Sciatic nerve (tissue), 2 donors: ENCODE results near the gene MLANA. TPM values are rescaled to one million over a fixed set of nuclear protein-coding genes. Genes with fewer than 3 reads are reported as not detected.

ENCODE experiments used
- ATAC-seq: fragments of 200-7000 bp; cut with Tn5 transposase; one replicate; pipeline ENCODE4 v1.9.1; 2020; ENCODE audit warnings: mild to moderate bottlenecking, moderate library complexity
- DNase-seq: peaks from one replicate; pipeline ENCODE4 v3.0.0-alpha.2; 2020; ENCODE audit warnings: low spot score
- intact Hi-C: fragments of 100-400 bp; cut with DNase I; formaldehyde crosslinking; loops from one replicate; pipeline ENCODE4 v1.14.2; 2022
- total RNA-seq: library from RNA; stranded (reverse); fragmentation: NEBNext Ultra II Directional; extraction: Animal tissue kit (Norgen Biotek cat#: 25700); gene quantifications from one replicate; pipeline ENCODE4 v1.2.1, GENCODE V29; 2021
- donor health status: DM: no; HTN: no; CAD: no.
- donor health status: DM: no; HTN: no; CAD: no.

Gene MLANA
- total RNA-seq, 1 donor from 2014 or later, result not detected

DNA sequence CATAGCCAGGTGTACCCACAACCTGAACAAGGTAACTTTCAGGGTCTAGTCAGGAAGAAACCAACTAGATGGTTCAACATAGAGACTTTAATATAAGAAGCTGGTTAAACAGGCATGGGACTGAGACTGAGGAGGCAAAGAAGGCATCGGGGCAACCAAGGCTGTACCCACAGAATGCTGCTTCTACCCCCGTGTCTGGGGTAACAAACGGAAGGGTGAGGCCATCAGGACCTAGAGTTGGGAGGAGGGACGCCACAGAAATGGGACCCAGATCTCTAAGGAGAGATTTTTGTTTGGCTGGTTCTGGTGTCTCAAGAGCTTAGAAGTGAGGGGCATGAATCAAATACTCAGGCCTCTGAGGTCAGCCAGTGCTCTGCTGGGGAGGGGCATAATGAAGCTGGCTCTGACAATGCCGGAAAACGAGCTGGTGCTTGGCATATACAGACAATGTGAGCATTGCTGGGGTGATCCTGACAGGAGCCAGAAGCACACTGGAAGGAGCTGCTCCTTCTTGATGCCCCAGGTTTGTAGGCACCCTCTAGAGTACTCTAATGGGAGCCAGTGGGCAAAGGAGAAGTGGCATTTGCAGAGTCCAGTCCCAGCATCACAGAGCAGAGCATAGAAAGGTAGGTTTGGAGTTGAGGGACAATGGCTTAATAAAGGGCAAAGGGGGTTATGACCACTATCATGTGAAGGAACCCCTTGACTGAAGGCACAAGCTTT, 3.7 kb downstream of the MLANA start:
- ATAC-seq, result no peak
- DNase-seq, result no peak
- intact Hi-C loops, result no loop called here

DNA sequence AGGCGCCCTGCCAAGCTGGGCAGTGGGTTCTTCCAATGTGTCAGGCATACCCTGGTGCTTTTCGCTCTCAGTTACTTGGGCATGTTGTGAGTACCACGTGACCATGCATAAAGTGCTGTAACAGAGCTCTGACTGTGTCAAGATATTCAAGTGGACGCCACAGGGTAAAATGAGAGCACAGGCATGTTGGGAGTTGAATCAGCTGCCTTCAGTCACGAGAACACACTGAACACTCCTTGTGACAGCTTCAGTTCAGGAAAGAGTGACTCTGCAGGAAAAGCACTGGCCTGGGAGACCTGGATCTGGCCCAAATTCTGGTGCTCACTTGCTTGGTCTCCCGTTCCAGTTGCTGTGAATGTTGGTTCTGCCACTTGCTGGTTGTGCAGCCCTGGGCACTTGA, 5.1 kb downstream of the MLANA start:
- no peak for DNase-seq
- ATAC-seq, result no peak
- intact Hi-C loops, result no loop called here

DNA sequence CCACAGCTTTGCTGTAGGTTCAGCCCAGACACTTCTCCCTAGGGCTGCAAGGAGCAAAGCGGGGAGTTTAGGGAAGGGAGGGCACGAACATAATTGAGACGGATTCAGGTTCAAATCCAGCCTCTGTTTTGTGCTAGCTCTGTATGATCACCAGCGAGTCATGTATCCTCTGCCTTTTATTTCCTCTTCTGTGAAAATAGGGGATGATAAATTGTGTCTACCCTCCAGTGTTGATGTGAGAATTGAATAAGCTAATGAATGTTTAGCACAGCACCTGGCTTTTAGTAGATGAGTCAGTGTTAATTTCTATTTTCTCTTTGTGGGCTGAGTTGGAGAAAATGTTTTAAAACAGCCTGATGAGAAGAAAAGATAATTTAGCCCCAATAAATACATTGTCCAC, 6.2 kb downstream of the MLANA start:
- ATAC-seq (no peak), DNase-seq (no peak)
- intact Hi-C loops, result no loop called here

DNA sequence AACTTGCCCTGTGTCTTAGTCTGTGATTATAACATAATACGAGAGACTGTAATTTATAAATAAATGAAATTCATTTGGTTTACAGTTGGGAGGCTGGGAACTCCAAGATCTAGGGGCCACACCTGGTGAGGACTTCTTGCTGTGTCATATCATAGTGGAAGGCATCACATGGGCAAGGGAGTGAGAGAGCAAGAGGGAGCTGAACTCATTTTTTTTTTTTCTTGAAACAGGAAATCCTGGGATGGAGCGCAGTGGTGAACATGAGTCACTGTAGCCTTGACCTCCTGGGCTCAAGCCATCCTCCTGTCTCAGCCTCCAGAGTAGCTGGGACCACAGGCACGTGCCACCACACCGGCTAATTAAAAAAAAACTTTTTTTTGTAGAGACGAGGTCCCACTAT, 7.2 kb downstream of the MLANA start:
- ATAC-seq, result no peak
- no peak for DNase-seq
- intact Hi-C loops, result no loop called here

DNA sequence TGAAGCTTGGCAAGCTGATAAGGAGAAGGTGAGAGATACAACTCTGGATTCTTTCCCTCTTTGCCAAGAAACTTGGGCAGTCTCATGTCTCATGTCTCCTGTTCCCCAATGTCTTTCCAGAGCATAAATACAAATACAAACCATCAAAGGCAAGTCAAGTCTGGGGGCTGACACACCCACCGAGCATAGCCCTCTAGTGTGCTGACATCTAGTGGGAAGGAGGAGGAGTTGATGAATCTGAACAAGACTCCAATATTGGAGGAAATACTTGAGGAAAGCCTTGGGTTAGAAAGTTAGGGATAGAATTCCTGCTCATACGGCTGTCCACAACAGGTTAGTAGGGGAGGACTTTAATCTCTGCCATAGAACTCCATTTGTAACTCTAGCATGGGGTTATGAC, 8.6 kb downstream of the MLANA start:
- DNase-seq (no peak), ATAC-seq (no peak)
- intact Hi-C loops, result no loop called here

DNA sequence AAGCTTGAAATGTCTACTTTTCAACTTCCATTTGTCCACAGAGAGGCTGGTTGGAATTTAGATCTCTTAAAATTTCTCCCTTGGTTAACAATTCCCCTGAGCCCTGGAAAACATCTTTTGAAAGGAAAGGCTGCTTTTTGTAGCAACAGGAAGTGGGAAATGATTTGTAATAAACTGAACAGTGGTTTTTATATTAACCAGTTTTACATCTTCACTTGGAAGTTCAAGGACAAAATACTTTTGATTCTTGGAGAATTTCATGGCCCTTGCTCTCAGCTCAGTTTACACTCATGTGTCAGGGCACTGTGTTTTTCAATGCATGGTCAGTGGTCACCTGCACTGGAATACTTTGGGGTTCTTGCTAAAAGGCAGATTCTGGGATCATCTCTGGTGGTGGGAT, 9.9 kb downstream of the MLANA start:
- ATAC-seq (no peak), DNase-seq (no peak)
- intact Hi-C loops, result no loop called here

DNA sequence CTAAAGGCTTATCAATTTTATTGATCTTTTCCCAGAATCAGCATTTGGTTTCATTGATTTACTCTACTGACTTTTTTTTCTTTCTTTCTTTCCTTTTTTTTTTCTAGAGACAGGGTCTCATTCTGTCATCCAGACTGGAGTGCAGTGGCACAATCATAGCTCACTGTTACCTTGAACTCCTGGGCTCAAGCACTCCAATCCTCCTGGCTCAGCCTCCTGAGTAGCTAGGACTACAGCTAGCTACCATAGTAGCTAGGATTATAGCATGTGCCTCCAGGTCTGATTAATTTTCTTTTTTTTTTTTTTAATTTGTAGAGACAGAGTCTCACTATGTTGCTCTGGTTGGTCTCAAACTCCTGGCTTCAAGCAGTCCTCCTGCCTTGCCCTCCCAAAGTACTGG, 11.7 kb downstream of the MLANA start:
- ATAC-seq (no peak), DNase-seq (no peak)
- intact Hi-C loops, result no loop called here

DNA sequence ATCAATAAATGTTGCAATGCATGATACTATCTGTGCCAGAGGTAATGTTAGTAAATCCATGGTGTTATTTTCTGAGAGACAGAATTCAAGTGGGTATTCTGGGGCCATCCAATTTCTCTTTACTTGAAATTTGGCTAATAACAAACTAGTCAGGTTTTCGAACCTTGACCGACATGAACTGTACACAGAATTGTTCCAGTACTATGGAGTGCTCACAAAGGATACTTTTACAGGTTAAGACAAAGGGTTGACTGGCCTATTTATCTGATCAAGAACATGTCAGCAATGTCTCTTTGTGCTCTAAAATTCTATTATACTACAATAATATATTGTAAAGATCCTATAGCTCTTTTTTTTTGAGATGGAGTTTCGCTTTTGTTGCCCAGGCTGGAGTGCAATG, 18.2 kb downstream of the MLANA start:
- intact Hi-C loops, result no loop called here
- DNase-seq (no peak), ATAC-seq (no peak)

DNA sequence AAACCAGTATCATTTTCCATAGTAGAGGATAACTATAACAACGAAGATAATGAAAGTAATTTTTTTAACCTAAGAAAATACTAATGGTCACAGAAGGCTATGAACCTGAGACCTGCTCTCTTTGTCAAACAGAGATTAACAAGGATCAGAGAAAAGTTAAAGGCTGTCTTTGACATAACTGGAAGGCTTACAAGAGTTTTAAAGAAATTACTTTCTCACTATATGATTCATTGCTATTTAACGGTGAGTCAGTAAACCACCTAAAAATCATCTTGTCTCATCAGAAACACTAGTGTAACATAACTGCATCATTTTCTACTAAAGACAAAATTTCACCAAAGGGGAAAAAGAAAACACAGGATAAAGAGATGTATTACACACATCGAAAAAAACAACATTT, 19.3 kb downstream of the MLANA start:
- intact Hi-C loops, result no loop called here
- no peak for DNase-seq
- ATAC-seq, result no peak

DNA sequence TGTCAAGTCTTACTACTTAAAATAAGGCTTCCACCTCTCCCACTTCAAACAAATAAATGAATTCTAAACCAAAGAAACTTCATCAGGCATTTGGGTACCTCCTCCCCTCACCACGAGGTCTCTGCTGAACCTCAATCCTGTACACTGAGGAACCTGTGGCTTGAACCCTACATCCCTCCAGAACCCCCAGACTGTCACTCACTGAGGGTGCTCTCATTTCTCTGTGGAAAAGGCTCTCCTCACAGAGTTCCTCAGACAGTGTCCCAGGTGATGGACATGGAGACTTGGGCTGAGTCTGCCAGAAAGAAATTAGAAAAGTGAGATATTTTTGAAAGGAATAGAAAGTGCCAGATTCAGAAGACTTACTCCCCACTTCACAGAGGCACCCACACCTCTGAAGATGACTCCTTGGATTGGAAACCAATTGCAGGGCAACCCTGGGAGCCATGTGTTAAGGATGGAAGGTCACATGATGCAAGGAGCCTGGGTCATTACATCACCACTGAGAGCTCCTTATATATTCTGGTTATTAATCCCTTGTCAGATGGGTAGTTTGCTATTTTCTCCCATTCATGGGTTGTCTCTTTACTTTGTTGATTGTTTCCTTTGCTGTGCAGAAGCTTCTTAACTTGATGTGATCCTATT, 19.8 kb downstream of the MLANA start:
- DNase-seq (no peak), ATAC-seq (no peak)
- intact Hi-C loops, result no loop called here

DNA sequence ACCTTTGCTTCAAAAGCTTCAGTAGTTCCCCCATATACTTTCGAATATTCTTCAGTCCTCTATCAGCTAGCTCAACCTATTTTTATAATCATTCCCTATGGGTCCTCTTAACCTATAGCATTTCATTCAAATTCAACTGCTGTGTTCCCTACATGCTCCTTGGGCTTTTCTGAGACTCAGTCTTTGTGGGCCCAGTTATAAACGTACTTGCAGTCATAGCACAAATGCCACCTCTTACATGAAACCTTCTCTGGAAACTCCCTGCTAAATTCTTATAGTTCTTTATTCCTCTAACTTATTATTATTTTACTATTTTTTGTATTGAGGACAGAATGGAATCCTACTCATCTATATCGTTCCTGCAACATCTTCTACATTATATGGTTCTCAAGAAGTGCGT, 24.7 kb downstream of the MLANA start:
- intact Hi-C loops, result no loop called here

DNA sequence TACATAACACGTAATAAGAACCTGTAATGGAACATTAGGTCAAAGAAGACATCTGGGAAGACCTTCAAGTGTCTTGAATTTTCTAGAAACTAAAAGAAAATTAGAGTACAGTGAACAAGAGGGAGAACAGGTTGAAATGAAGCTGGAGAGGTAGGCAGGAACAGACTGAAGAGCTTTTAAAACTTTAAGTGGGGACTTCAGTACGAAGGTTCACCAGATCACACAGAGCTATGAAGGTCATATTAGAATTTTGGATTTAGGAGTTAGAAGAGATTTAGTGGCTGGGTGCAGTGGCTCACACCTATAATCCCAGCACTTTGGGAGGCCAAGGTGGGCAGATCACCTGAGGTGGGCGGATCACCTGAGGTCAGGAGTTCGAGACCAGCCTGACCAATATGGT, 26.6 kb downstream of the MLANA start:
- intact Hi-C loops, result no loop called here
- ATAC-seq, result no peak
- DNase-seq, result no peak

More for the DNA sequence above, 24.7 kb downstream of the MLANA start:
- DNase-seq, result no peak
- ATAC-seq, result no peak

DNA sequence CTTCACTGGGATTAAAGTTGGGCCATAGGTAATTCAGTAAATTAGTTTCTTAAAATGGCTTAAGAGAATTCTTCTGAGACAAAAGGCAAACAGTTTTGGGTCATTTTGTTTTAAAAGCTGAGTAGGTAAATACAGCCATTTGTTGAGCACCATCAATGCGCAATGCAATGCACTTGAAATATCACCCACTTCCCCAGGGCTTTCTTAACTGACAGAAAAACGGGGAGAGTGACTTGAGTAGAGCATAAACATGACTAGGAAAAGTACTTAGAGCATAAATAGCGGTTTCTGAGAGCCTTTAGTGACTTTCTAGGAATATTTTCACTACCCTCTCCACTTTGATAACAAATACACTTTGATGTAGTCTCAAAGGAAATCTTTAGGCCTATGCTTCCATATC, 27.2 kb downstream of the MLANA start:
- ATAC-seq, result no peak

DNA sequence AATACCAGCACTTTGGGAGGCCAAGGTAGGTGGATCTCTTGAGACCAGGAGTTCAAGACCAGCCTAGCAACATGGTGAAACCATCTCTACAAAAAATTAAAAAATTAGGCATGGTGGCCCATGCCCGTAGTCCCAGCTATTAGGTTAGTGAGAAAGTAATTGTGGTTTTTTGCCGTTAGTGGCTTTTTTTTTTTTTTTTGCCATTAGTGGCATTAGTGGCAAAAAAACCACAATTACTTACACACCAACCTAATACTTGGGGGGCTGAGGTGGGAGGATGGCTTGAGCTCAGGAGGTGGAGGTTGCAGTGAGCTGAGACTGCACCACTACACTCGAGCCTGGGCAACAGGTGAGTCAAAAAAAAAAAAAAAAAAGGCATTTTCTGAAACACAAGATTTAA, 27.8 kb downstream of the MLANA start:
- no peak for DNase-seq
- ATAC-seq, result no peak

More for the DNA sequence above, 27.2 kb downstream of the MLANA start:
- DNase-seq, result no peak
- intact Hi-C loops, result no loop called here

DNA sequence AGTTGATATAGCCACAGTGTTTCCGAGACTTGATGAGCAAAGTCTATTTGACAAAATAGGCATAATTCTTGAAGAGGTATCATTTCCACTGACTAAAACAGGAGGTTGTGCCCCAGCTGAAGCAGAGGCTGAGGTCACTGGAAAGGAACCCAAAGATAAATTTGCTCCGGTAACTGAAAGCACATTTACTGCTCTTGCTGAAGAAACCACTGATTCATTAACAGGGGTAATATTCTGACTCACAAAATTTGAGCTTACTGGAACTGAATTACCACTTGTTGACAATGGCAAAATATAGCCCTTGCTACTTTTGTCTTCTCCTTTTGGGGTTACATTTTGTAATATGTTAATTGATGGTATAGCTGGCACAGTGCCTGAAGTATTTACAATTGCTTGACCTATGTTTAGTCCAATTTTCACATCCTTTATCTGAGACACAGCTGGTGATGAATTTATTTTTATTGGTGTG, 30.2 kb downstream of the MLANA start:
- intact Hi-C loops, result no loop called here

More for the DNA sequence above, 27.8 kb downstream of the MLANA start:
- intact Hi-C loops, result no loop called here

DNA sequence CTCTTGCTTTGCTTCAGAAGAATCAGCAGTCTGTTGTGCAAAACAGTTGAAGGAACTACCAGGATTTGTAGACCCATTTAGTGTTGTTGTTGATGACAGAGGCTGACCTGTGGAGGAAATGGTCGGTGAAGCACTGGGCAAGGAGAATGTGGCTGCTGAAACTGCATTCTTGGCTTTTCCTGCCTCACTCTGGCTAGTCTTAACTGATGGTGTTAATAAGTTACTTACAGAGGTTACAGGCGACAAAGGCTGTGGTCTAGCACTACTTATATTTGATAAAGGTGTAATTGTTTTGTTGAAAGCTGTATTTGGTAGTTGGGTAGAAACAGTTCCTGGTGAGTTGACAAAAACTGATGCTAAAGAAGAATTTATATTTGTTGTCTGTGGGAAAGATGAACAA, 31.5 kb downstream of the MLANA start:
- no peak for DNase-seq
- no peak for ATAC-seq
- intact Hi-C loops, result no loop called here

More for the DNA sequence above, 30.2 kb downstream of the MLANA start:
- ATAC-seq (no peak), DNase-seq (no peak)

DNA sequence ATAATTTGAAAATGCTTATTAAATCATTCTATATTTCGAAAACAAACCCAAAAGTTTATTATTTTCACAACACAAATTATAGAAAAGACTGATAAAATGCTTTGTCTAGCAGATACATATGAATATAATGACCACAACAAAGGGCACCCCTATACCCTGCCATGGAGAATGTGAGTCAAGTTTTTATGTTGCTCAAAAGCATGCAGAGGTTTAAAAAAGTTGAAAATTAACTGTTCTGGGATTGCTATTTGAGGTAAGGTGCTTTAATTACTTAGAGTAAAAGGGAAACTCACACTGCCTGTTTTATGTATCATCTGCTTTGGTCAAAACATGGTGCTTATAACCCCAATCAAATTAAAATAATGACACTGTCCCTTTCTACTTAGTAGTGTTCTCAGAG, 41.0 kb downstream of the MLANA start:
- no peak for DNase-seq
- intact Hi-C loops, result no loop called here
- ATAC-seq, result no peak

DNA sequence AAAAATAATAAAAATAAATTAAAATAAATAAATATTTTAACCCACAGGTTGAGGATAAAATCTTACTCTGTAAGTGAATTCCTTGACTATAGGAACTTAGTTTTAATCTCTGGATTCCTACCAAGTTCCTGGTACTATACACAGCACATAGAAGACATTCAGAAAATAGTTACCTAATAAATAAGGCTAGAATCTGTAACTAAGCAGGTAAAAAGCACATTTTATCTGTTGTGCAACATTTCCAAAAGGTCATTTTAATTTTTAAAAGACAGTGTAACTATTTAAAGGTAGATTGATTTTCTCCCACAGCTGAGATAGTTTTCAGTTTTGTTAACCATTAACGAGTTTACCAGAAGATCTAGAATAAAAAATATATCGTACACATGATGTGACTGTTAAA, 47.8 kb downstream of the MLANA start:
- DNase-seq (no peak), ATAC-seq (no peak)
- intact Hi-C loops, result no loop called here

DNA sequence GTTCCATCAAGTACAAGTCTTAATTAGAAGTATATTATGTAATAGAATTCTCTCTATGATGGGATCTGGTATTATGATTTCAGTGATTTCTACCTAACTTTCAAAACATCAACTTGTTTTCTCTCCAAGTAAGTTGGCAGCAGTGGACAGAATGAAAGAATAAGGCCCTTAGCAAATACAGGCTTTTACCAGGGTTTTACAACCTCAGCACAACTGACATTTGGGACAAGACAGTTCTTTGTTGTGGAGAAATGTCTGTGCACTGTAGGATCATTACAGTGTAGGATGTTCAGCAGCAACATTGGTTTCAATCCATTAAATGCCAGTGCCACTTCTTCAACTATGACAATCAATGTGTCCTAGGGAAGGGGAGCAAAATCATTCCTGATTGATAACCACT, 48.8 kb downstream of the MLANA start:
- DNase-seq, result no peak
- intact Hi-C loops, result no loop called here
- no peak for ATAC-seq

DNA sequence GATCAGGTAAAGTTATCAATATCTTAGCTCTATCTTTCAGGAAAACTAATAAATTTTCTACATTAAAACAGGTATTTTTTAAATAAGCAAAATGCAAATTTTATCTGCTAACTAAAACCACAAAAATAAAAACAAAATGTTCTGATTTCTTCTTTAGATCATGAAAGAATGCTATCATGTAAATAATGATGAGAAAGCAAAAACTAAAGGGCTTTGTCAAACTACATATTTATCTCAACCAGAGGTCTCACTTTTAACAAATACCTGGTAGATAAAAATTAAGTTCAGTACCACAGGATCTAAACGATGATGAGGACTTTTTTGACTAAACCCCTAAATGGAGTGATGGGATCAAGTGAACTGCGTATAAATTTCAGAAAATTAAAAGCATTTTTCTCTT, 50.5 kb downstream of the MLANA start:
- ATAC-seq (no peak), DNase-seq (no peak)
- intact Hi-C loops, result no loop called here

DNA sequence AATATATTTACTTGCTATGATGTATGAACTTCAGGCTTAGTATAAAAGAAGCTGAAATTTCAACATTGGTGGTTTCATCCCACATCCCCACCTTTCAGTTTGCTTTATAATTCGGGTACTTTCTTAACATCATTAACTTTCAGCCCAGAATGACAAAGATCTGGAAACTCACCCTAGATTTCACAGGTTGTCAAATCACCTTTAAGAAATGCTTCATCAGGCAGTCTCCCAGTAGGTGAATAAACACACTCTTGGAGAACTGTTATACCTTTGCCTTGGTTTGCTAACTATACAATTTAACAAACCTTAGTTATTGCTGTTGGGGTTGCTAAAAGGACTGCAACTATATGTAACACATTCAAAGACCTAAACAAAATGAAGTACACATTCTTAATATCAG, 54.4 kb downstream of the MLANA start:
- no peak for ATAC-seq
- intact Hi-C loops, result no loop called here
- no peak for DNase-seq
